ENCODE results near the gene KCND3. TPM values are rescaled to one million over a fixed set of nuclear protein-coding genes. Genes with fewer than 3 reads are reported as not detected.

Gene KCND3
- total RNA-seq, 1 donor from 2014 or later, result 0.43 TPM

GRCh38 chr1:111803951-111804350 is 185.5 kb downstream of the KCND3 start:
- H3K9ac ChIP-seq (ENCODE audit: low read length), result no peak overlapping the region
- no peak for DNase-seq (ENCODE audit: low read depth)
- H3K4me1 ChIP-seq (ENCODE audit: insufficient read depth, low read length), result no peaks in the 10 kb centered on the region
- no peak overlapping the region for H3K4me3 Mint-ChIP-seq (ENCODE audit: unreplicated experiment)
- no peaks in the 10 kb centered on the region for H3K27me3 ChIP-seq (ENCODE audit: insufficient read depth, low read length)
- H3K9me3 Mint-ChIP-seq (ENCODE audit: unreplicated experiment), result no peaks in the 10 kb centered on the region
- H3K27me3 Mint-ChIP-seq (ENCODE audit: low read depth, unreplicated experiment), result peaks cover 21% of the 10 kb centered on the region
- no peak overlapping the region for H2AFZ ChIP-seq (ENCODE audit: low read depth, low read length)
- H3K27ac ChIP-seq (ENCODE audit: low read depth, low read length), result no peak overlapping the region
- FAIRE-seq, result no peak
- no peaks in the 10 kb centered on the region for H3K4me1 Mint-ChIP-seq (ENCODE audit: low read depth, unreplicated experiment)
- no peaks in the 10 kb centered on the region for H3K36me3 Mint-ChIP-seq (ENCODE audit: low read depth, unreplicated experiment)
- H4K20me1 ChIP-seq (ENCODE audit: insufficient read depth, low read length), result no peaks in the 10 kb centered on the region
- TF ChIP-seq EZH2 (IDR thresholded peaks at IDR 0.05; ENCODE audit: insufficient read depth, low read length), result no peak
- TF ChIP-seq CTCF (IDR thresholded peaks at IDR 0.05; ENCODE audit: insufficient read depth, low read depth, low read length), result no peak
- no peaks in the 10 kb centered on the region for H3K79me2 ChIP-seq (ENCODE audit: insufficient read depth, low read length)
- H3K27ac Mint-ChIP-seq (ENCODE audit: unreplicated experiment), result no peak overlapping the region
- H3K4me3 ChIP-seq (ENCODE audit: insufficient read depth, low read depth, low read length), result no peak overlapping the region
- no peak overlapping the region for H3K4me2 ChIP-seq (ENCODE audit: low read length)
- no peaks in the 10 kb centered on the region for H3K9me3 ChIP-seq (ENCODE audit: insufficient read depth, low read depth, low read length)
- no peaks in the 10 kb centered on the region for H3K36me3 ChIP-seq (ENCODE audit: insufficient read depth, low read length)

- TF ChIP-seq CTCF (IDR thresholded peaks at IDR 0.05; ENCODE audit: insufficient read depth, low read depth, low read length) (no peak), EZH2 (IDR thresholded peaks at IDR 0.05; ENCODE audit: insufficient read depth, low read length) (no peak)
- Mint-ChIP-seq H3K9me3 (ENCODE audit: unreplicated experiment) (no peaks in the 10 kb centered on the region), H3K4me3 (ENCODE audit: unreplicated experiment) (no peak overlapping the region), H3K4me1 (ENCODE audit: low read depth, unreplicated experiment) (no peaks in the 10 kb centered on the region), H3K27ac (ENCODE audit: unreplicated experiment) (no peak overlapping the region), H3K36me3 (ENCODE audit: low read depth, unreplicated experiment) (no peaks in the 10 kb centered on the region), H3K27me3 (ENCODE audit: low read depth, unreplicated experiment) (peaks cover 21% of the 10 kb centered on the region)
- Histone ChIP-seq H3K4me3 (ENCODE audit: insufficient read depth, low read depth, low read length) (no peak overlapping the region), H3K36me3 (ENCODE audit: insufficient read depth, low read length) (no peaks in the 10 kb centered on the region), H4K20me1 (ENCODE audit: insufficient read depth, low read length) (no peaks in the 10 kb centered on the region), H3K27ac (ENCODE audit: low read depth, low read length) (no peak overlapping the region), H3K79me2 (ENCODE audit: insufficient read depth, low read length) (no peaks in the 10 kb centered on the region), H3K9ac (ENCODE audit: low read length) (no peak overlapping the region), H3K9me3 (ENCODE audit: insufficient read depth, low read depth, low read length) (no peaks in the 10 kb centered on the region), H3K4me1 (ENCODE audit: insufficient read depth, low read length) (no peaks in the 10 kb centered on the region), H3K4me2 (ENCODE audit: low read length) (no peak overlapping the region), H2AFZ (ENCODE audit: low read depth, low read length) (no peak overlapping the region), H3K27me3 (ENCODE audit: insufficient read depth, low read length) (no peaks in the 10 kb centered on the region)
- DNase-seq (ENCODE audit: low read depth) (no peak), FAIRE-seq (no peak)
Measured at GRCh38 chr1:111802984-111803383, 186.5 kb downstream of the KCND3 start.

- Histone ChIP-seq H3K79me2 (ENCODE audit: insufficient read depth, low read length) (no peaks in the 10 kb centered on the region), H3K27me3 (ENCODE audit: insufficient read depth, low read length) (no peaks in the 10 kb centered on the region), H3K4me1 (ENCODE audit: insufficient read depth, low read length) (no peaks in the 10 kb centered on the region), H3K9me3 (ENCODE audit: insufficient read depth, low read depth, low read length) (no peaks in the 10 kb centered on the region), H3K27ac (ENCODE audit: low read depth, low read length) (no peak overlapping the region), H3K36me3 (ENCODE audit: insufficient read depth, low read length) (no peaks in the 10 kb centered on the region), H3K4me3 (ENCODE audit: insufficient read depth, low read depth, low read length) (no peak overlapping the region), H2AFZ (ENCODE audit: low read depth, low read length) (no peak overlapping the region), H4K20me1 (ENCODE audit: insufficient read depth, low read length) (no peaks in the 10 kb centered on the region), H3K4me2 (ENCODE audit: low read length) (no peak overlapping the region), H3K9ac (ENCODE audit: low read length) (no peak overlapping the region)
- H3K27ac Mint-ChIP-seq (ENCODE audit: unreplicated experiment), result no peak overlapping the region
- TF ChIP-seq EZH2 (IDR thresholded peaks at IDR 0.05; ENCODE audit: insufficient read depth, low read length) (no peak), CTCF (IDR thresholded peaks at IDR 0.05; ENCODE audit: insufficient read depth, low read depth, low read length) (no peak)
- no peaks in the 10 kb centered on the region for H3K36me3 Mint-ChIP-seq (ENCODE audit: low read depth, unreplicated experiment)
- no peak overlapping the region for H3K4me3 Mint-ChIP-seq (ENCODE audit: unreplicated experiment)
- no peaks in the 10 kb centered on the region for H3K9me3 Mint-ChIP-seq (ENCODE audit: unreplicated experiment)
- FAIRE-seq, result no peak
- H3K27me3 Mint-ChIP-seq (ENCODE audit: low read depth, unreplicated experiment), result peaks cover 21% of the 10 kb centered on the region
- no peak for DNase-seq (ENCODE audit: low read depth)
- H3K4me1 Mint-ChIP-seq (ENCODE audit: low read depth, unreplicated experiment), result no peaks in the 10 kb centered on the region
Measured at GRCh38 chr1:111802110-111802509, 187.4 kb downstream of the KCND3 start.

All from astrocyte (in vitro differentiated cells and primary cell).